HEK293 (cell line): ENCODE data around the gene ERBB4.

ENCODE experiments used
- ELK4 ChIP-seq: IDR thresholded peaks from 2 replicates; pipeline ENCODE4 v1.6.1; 2011; ENCODE audit warnings: mild to moderate bottlenecking, low read depth, low read length, borderline replicate concordance
- HOXC10 ChIP-seq: sonication (generic); formaldehyde crosslinking; IDR thresholded peaks from 2 replicates; pipeline ENCODE4 v1.8.1; 2023; ENCODE audit warnings: mild to moderate bottlenecking, missing genetic modification reagents
- REST ChIP-seq: fragments of 450-650 bp; formaldehyde crosslinking; IDR thresholded peaks from 2 replicates; pipeline ENCODE4 v1.5.1; 2016; ENCODE audit warnings: missing biosample characterization, missing genetic modification characterization
- ZBTB1 ChIP-seq: fragments of 450-650 bp; formaldehyde crosslinking; IDR thresholded peaks from 2 replicates; pipeline ENCODE4 v1.5.1; 2016; ENCODE audit warnings: missing biosample characterization, missing genetic modification characterization
- ZBTB26 ChIP-seq: fragments of 450-650 bp; formaldehyde crosslinking; optimal IDR thresholded peaks from 2 replicates; pipeline ENCODE3; 2016; ENCODE audit warnings: missing biosample characterization, mild to moderate bottlenecking, missing genetic modification characterization
- ZBTB7A ChIP-seq: fragments of 450-650 bp; formaldehyde crosslinking; IDR thresholded peaks from 2 replicates; pipeline ENCODE4 v1.5.1; 2016; ENCODE audit warnings: low read depth, missing biosample characterization, missing genetic modification characterization
- ZBTB8A ChIP-seq: fragments of 450-650 bp; formaldehyde crosslinking; IDR thresholded peaks from 2 replicates; pipeline ENCODE4 v1.5.1; 2016; ENCODE audit warnings: missing biosample characterization, missing genetic modification characterization
- ZNF157 ChIP-seq: fragments of 450-650 bp; formaldehyde crosslinking; IDR thresholded peaks from 2 replicates; pipeline ENCODE4 v1.5.1; 2016; ENCODE audit warnings: missing biosample characterization, missing genetic modification characterization
- ZNF24 ChIP-seq: fragments of 450-650 bp; formaldehyde crosslinking; IDR thresholded peaks from 2 replicates; pipeline ENCODE4 v1.5.1; 2016; ENCODE audit warnings: missing biosample characterization, missing genetic modification characterization
- ZNF274 ChIP-seq, 2 experiments: fragments of 200-500 bp in 1 of 2; fragments of 450-650 bp in 1 of 2; sonication (Bioruptor generic) in 1 of 2; formaldehyde crosslinking in 1 of 2; IDR thresholded peaks; 2 replicates each; pipeline versions ENCODE4 v1.5.1 to v1.6.1; 2014 to 2016; ENCODE audit warnings: borderline replicate concordance in 1 of 2, inconsistent platforms in 1 of 2, low read length in 1 of 2, missing biosample characterization in 1 of 2, missing genetic modification characterization in 1 of 2
- ZNF521 ChIP-seq: fragments of 450-650 bp; formaldehyde crosslinking; IDR thresholded peaks from 2 replicates; pipeline ENCODE4 v1.5.1; 2017; ENCODE audit warnings: missing biosample characterization, mild to moderate bottlenecking, missing genetic modification characterization
- ZNF544 ChIP-seq: fragments of 450-650 bp; formaldehyde crosslinking; IDR thresholded peaks from 2 replicates; pipeline ENCODE4 v1.5.0; 2017; ENCODE audit warnings: missing biosample characterization, missing genetic modification characterization
- TF ChIP-seq, protein P1 (sequence below): fragments of 450-650 bp; formaldehyde crosslinking; IDR thresholded peaks from 2 replicates; pipeline ENCODE4 v1.5.1; 2016; ENCODE audit warnings: missing biosample characterization, missing genetic modification characterization, low read depth
- TF ChIP-seq, protein P2 (sequence below): fragments of 450-650 bp; formaldehyde crosslinking; IDR thresholded peaks from 2 replicates; pipeline ENCODE4 v1.5.1; 2016; ENCODE audit warnings: missing biosample characterization, missing genetic modification characterization

GRCh38 chr2:212517693-212518092 lies 20.9 kb downstream of the ERBB4 start:
- TF ChIP-seq, protein P1, sequence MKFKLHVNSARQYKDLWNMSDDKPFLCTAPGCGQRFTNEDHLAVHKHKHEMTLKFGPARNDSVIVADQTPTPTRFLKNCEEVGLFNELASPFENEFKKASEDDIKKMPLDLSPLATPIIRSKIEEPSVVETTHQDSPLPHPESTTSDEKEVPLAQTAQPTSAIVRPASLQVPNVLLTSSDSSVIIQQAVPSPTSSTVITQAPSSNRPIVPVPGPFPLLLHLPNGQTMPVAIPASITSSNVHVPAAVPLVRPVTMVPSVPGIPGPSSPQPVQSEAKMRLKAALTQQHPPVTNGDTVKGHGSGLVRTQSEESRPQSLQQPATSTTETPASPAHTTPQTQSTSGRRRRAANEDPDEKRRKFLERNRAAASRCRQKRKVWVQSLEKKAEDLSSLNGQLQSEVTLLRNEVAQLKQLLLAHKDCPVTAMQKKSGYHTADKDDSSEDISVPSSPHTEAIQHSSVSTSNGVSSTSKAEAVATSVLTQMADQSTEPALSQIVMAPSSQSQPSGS (tag by site-specific recombination): no peak
- TF ChIP-seq ZBTB26 (no peak), ZNF157 (tag by site-specific recombination) (no peak), ZBTB1 (no peak), ELK4 (no peak), HOXC10 (CRISPR knock-in tag) (no peak), REST (tag by site-specific recombination) (no peak), ZNF24 (tag by site-specific recombination) (no peak), ZBTB7A (tag by site-specific recombination) (no peak), ZNF544 (tag by site-specific recombination) (no peak), ZNF274 (IDR thresholded peaks at IDR 0.05; ENCODE audit: low read length) (no peak), ZNF274 (tag by site-specific recombination; IDR thresholded peaks at IDR 0.05; ENCODE audit: borderline replicate concordance) (no peak), ZNF521 (tag by site-specific recombination) (no peak), ZBTB8A (tag by site-specific recombination) (no peak)
- TF ChIP-seq, protein P2, sequence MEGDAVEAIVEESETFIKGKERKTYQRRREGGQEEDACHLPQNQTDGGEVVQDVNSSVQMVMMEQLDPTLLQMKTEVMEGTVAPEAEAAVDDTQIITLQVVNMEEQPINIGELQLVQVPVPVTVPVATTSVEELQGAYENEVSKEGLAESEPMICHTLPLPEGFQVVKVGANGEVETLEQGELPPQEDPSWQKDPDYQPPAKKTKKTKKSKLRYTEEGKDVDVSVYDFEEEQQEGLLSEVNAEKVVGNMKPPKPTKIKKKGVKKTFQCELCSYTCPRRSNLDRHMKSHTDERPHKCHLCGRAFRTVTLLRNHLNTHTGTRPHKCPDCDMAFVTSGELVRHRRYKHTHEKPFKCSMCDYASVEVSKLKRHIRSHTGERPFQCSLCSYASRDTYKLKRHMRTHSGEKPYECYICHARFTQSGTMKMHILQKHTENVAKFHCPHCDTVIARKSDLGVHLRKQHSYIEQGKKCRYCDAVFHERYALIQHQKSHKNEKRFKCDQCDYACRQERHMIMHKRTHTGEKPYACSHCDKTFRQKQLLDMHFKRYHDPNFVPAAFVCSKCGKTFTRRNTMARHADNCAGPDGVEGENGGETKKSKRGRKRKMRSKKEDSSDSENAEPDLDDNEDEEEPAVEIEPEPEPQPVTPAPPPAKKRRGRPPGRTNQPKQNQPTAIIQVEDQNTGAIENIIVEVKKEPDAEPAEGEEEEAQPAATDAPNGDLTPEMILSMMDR (tag by site-specific recombination): no peak
